NAMALWA (cell line): ENCODE data around the gene GPC5.
"Not testable (repeated sequence)": the region's sequence is repeated elsewhere in the genome, so short reads cannot be mapped to it uniquely, and the experiment has no call there.

Experiments
- DNase-seq: peaks from one replicate; pipeline ENCODE4 v3.0.0-alpha.2; 2015; ENCODE audit warnings: low spot score

The GPC5 gene

GRCh38 chr13:92473765-92474475, 1075.5 kb downstream of the GPC5 start:
- no peak for DNase-seq

- DNase-seq, result no peak
Observed at GRCh38 chr13:92480387-92480786, 1082.0 kb downstream of the GPC5 start.

GRCh38 chr13:92482790-92483189, 1084.4 kb downstream of the GPC5 start:
- not testable (repeated sequence) for DNase-seq

GRCh38 chr13:92483894-92484293, 1085.5 kb downstream of the GPC5 start:
- DNase-seq, result no peak

- DNase-seq, result no peak
Observed at GRCh38 chr13:92487238-92487637, 1088.8 kb downstream of the GPC5 start.

- no peak for DNase-seq
Observed at GRCh38 chr13:92488249-92488852, 1089.9 kb downstream of the GPC5 start.

GRCh38 chr13:92491839-92492238, 1093.4 kb downstream of the GPC5 start:
- no peak for DNase-seq

- no peak for DNase-seq
Observed at GRCh38 chr13:92494915-92495314, 1096.5 kb downstream of the GPC5 start.

GRCh38 chr13:92500192-92500591, 1101.8 kb downstream of the GPC5 start:
- no peak for DNase-seq

- DNase-seq, result no peak
Observed at GRCh38 chr13:92510416-92510815, 1112.0 kb downstream of the GPC5 start.

- DNase-seq, result no peak
Observed at GRCh38 chr13:92512852-92513251, 1114.4 kb downstream of the GPC5 start.

- DNase-seq, result no peak
Observed at GRCh38 chr13:92513672-92514071, 1115.3 kb downstream of the GPC5 start.

GRCh38 chr13:92514420-92515125, 1116.2 kb downstream of the GPC5 start:
- DNase-seq, result no peak

GRCh38 chr13:92516878-92517277, 1118.5 kb downstream of the GPC5 start:
- DNase-seq, result not testable (repeated sequence)

- not testable (repeated sequence) for DNase-seq
Observed at GRCh38 chr13:92518622-92519021, 1120.2 kb downstream of the GPC5 start.

- no peak for DNase-seq
Observed at GRCh38 chr13:92530364-92530763, 1131.9 kb downstream of the GPC5 start.

- no peak for DNase-seq
Observed at GRCh38 chr13:92535222-92536006, 1137.0 kb downstream of the GPC5 start.

GRCh38 chr13:92537471-92537870, 1139.0 kb downstream of the GPC5 start:
- DNase-seq, result no peak

- DNase-seq, result no peak
Observed at GRCh38 chr13:92538164-92538563, 1139.7 kb downstream of the GPC5 start.

GRCh38 chr13:92539148-92539547, 1140.7 kb downstream of the GPC5 start:
- DNase-seq, result not testable (repeated sequence)

- no peak for DNase-seq
Observed at GRCh38 chr13:92547266-92547665, 1148.8 kb downstream of the GPC5 start.

GRCh38 chr13:92549276-92549675, 1150.9 kb downstream of the GPC5 start:
- DNase-seq, result no peak
